T-helper 1 cell treated with Interleukin-12 subunit alpha and Interleukin-12 subunit beta and Interleukin-4 antibody, amounts not matched to agents 30 ng/mL and 1 ng/mL, for 36 hours (primary cell): ENCODE data around the gene SLC25A51. TPM values are rescaled to one million over a fixed set of nuclear protein-coding genes. Genes with fewer than 3 reads are reported as not detected.
"Not testable (repeated sequence)": the region's sequence is repeated elsewhere in the genome, so short reads cannot be mapped to it uniquely, and the experiment has no call there.

ENCODE experiments used
- intact Hi-C: fragments of 100-400 bp; cut with micrococcal nuclease; formaldehyde crosslinking; loops from one replicate; pipeline ENCODE4 v1.15.1; 2024
- total RNA-seq: library from RNA; stranded (reverse); gene quantifications from 2 replicates; pipeline ENCODE4 v1.2.3, GENCODE V29; 2022

Gene SLC25A51
- total RNA-seq, 1 donor from 2014 or later: 32.9 TPM

- intact Hi-C loops: loop anchor here (10.0 kb wide), 2 partner anchors 312 to 782 kb away; partner anchors contain the start of genes TOMM5 and ZCCHC7
Observed at GRCh38 chr9:37906312-37907239, 2.6 kb upstream of the SLC25A51 start.

DNA sequence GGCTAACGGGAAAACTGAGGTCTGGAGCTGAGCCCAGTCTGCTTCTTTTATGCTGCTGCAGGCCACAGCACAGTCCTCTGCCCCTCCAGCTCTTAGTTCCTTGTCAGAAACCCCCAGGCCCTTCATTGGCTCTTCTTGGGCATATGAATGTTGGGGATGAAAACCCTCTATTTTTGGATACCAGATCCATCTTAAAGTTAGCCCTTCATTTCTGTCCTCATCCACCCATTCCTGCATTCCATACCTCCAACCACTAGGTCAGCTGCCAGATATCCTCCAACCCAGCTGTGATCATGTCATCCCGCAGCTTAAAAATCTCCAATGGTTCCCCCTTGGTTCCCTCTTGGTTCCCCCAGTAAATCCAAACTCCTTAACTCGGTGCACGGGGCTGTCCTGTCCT is 1.8 kb upstream of the SLC25A51 start:
- intact Hi-C loops: loop anchor here (2.0 to 10.0 kb wide), 4 partner anchors 311 to 781 kb away; partner anchors contain the start of genes ALDH1B1, TOMM5 and ZCCHC7

DNA sequence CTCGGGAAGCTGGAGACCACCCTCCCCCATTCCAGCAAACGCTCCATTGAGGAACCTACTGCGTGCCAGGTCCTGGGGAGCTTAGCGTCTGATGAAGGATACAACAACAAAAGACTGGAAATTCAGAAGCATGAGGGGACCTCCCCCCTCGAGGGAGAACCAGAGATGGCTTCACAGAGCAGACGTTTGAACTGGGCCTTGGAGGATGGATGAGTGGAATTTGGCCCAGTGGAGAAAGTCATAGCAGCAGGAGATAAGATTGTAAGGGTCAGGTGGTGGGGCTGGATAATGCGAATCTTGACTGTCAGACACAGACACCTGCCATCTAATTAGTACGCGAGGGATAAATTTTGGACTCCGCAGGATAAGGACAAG is 1.2 kb upstream of the SLC25A51 start:
- intact Hi-C loops: loop anchor here (2.0 to 10.0 kb wide), 4 partner anchors 310 to 780 kb away; partner anchors contain the start of genes ALDH1B1, TOMM5 and ZCCHC7

DNA sequence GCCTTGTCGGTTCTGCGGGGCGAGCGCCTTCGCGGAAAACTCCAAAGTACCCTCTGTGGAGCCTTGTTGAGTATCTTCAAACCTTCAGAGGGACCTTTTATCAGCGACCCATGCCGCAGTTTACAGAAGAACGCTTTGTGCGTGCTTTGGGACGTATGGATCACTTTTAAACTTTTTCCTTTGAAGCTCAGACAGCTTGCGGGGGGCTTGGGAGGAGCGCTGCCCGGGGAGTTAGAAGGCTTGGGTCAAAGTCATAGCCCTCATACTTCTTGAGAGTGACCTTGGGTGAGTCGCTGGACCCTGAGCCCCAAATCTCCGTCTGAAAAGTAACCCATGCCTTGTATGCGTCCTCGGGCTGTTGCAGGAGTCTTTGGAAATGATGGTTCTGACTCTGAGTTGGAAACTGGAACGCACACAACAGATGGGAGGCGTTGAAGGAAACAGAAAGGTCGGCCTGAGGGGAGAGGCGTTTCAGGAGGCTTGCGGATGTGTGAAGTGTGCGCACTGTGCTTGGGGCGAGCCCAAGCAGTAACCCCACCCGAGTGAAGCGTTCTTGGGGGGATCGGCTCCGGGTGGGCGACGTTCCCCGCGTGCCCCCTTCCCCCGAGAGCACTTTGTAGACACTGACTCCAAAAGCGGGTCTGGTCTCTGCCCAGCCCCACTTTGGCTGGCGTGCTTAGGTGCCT is 661 bp upstream of the SLC25A51 start:
- intact Hi-C loops: loop anchor here (1.0 to 10.0 kb wide), 11 partner anchors 9 to 780 kb away; partner anchors contain the start of genes ALDH1B1, DCAF10, EXOSC3 and POLR1E

- intact Hi-C loops: loop anchor here (10.0 kb wide), 2 partner anchors 308 to 778 kb away; partner anchors contain the start of genes TOMM5 and ZCCHC7
Observed at GRCh38 chr9:37902796-37903646, 906 bp downstream of the SLC25A51 start.

- intact Hi-C loops: loop anchor here (10.0 kb wide), 2 partner anchors 307 to 777 kb away; partner anchors contain the start of genes TOMM5 and ZCCHC7
Observed at GRCh38 chr9:37902131-37902530, 1.8 kb downstream of the SLC25A51 start.

DNA sequence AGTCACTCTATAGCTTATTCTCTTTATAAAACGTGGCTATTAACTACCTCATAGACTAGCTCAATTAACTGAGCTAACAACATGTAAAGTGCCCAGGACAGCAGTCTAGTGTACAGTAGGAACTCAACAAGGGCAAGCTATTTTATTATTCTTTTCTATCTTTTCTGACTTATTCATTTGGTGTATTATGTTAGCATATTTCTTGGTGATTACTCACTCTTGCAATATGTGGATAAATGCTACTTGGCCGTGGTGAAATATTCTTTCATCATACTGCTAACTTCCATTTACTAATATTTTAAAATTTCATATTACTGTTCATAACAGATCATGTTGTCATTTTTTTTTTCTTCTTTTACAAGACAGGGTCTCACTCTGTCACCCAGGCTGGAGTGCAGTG is 4.9 kb downstream of the SLC25A51 start:
- intact Hi-C loops: no loop called here

- intact Hi-C loops: no loop called here
Observed at GRCh38 chr9:37897665-37898064, 6.3 kb downstream of the SLC25A51 start.

GRCh38 chr9:37892063-37892462 is 11.9 kb downstream of the SLC25A51 start:
- intact Hi-C loops: no loop called here

GRCh38 chr9:37891042-37891441 is 12.9 kb downstream of the SLC25A51 start:
- intact Hi-C loops: not testable (repeated sequence)

DNA sequence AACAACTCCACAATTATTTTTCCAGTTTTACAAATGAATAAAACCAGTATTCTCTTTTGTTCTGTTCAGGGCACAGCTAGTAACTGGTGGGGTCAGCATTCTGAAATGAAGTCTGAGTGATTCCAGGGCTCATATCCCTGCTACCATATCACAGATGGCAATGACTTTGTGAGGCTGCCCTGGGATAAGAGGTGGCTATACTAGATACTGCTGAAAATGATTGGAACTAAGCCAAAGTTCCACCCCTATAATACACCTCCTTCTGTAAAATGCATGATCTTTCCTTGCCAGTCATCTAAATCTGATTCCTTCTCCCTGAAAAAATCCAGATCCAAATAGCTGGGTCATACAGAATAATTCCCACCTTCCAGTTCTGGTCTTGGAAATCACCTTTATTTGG is 14.4 kb downstream of the SLC25A51 start:
- intact Hi-C loops: loop anchor here (10.0 kb wide), 1 partner anchor 65 kb away; no protein-coding TSS in a partner anchor

DNA sequence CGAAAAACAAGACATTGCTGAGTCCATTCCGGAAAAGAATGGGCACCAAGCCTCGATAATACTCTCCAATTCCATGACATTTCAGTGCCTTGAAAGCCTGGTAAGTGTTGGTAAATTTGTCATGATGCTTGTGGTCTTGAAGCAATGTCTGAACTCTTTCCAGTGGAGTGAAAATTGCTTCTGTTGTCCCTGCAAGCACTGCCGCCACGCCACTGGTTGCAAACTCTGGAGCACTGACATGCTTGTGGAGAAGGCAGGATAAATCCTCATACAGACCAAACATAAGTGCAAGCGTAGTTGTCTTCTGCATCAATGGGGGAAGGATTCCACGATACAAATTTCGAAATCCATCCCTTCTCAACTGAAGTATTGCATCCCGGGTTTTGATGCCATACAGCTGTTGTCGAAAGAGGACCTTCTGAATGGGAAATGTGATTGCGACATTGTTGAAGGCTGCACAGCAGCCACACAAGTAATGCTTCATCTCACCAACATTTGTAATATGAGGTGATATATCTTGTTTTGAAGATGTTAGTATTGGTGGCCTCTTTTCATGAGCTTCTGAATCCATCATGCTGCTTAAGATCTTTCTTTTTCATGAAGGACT is 15.8 kb downstream of the SLC25A51 start:
- intact Hi-C loops: loop anchor here (10.0 kb wide), 1 partner anchor 63 kb away; no protein-coding TSS in a partner anchor

- intact Hi-C loops: loop anchor here (10.0 kb wide), 1 partner anchor 56 kb away; no protein-coding TSS in a partner anchor
Observed at GRCh38 chr9:37880916-37881479, 22.9 kb downstream of the SLC25A51 start.

DNA sequence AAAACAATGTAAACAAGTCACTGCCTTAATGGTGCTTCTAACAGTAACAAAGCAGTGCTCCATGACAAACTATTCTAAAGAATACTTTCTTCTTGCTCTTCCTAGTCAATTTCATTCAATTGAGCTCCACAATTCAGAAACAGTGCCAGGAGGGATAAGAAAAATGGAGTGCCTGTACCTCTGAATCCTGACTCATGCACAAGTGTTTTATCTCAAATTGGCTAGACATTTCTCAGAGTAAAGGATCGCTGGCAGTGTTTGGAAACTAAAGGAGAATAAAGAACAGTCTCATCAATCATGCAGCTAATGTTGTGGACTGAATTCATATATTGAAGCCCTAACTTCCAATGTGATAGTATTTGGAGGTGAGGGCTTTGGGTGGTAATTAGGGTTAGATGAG is 27.6 kb downstream of the SLC25A51 start:
- intact Hi-C loops: no loop called here

DNA sequence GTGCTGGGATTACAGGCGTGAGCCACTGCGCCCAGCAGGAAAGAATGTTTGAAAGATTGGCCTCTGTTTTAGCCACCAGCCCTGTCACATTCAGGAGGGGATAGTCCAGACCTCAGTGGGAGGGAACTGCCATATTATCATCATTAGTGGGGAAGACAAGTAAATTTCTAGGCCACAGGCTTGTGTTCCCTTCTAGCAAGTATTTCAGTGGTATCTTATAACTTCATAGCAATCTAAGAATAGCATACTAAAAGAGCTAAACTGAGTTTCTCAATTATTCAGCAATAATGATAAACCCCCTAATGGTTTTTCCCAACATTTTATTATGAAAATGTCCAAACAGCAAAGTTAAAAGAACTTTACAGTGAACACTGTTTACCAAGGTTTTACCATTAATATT is 30.0 kb downstream of the SLC25A51 start:
- intact Hi-C loops: no loop called here

DNA sequence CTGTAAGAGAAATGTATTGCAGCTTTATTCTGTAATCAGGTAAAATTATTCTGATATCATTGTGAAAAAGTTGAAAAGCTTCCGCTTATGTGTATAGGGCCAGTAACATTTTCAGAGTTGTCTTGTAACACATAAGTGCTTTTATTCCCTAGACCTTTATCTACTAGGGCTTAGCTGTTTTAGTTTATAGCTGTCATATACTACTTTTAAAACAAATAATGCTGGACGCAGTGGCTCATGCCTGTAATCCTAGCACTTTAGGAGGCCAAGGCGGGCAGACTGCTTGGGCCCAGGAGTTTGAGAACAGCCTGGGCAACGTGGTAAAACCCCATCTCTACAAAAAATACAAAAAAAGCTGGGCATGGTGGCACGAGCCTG is 33.1 kb downstream of the SLC25A51 start:
- intact Hi-C loops: no loop called here

GRCh38 chr9:37870081-37870798 is 33.7 kb downstream of the SLC25A51 start:
- intact Hi-C loops: no loop called here

GRCh38 chr9:37862530-37862929 is 41.4 kb downstream of the SLC25A51 start:
- intact Hi-C loops: no loop called here

GRCh38 chr9:37859043-37859442 is 44.9 kb downstream of the SLC25A51 start:
- intact Hi-C loops: no loop called here
